K562 (cell line): ENCODE measurements around the gene IQCE. TPM values are rescaled to one million over a fixed set of nuclear protein-coding genes. Genes with fewer than 3 reads are reported as not detected.
A peak's percentile ranks its signal among the peaks of the same experiment; 100 is the strongest.

Source experiments
- ATAC-seq: fragments of 200-7000 bp; cut with Tn5 transposase; 3 replicates; pipeline ENCODE4 v1.9.1; 2020; ENCODE audit warnings: moderate library complexity
- BruUV-seq: library from RNA; stranded (reverse); fragments of 400-500 nt; replicated peaks from 2 replicates; lab custom pipeline; 2021; lab: Mats Ljungman, UMichigan
- CTCF ChIA-PET: fragments of 300-600 bp; formaldehyde crosslinking; extraction: SDS; loops from one replicate; lab custom pipeline; 2021; ENCODE audit warnings: low intra/inter-chr PET ratio; lab: Yijun Ruan, JAX
- POLR2A ChIA-PET: fragments of 300-600, 350-650 bp; sonication (Branson Sonifier 250); formaldehyde crosslinking; extraction: SDS; loops from one replicate; lab custom pipeline; 2021; ENCODE audit warnings: antibody characterized with exemption, inconsistent platforms; lab: Yijun Ruan, JAX
- DNase-seq, 4 experiments: peaks; one replicate each; pipeline versions ENCODE4 v3.0.0 to v3.0.0-alpha.2; 2011 to 2018; ENCODE audit warnings: low spot score in 3 of 4, mixed read lengths in 3 of 4; ENCODE audit errors: extremely low read depth in 1 of 4
- FAIRE-seq: peaks from 2 replicates; lab custom pipeline; 2011; peaks lifted over from hg19 to GRCh38; lab: Jason Lieb, UNC
- H2AFZ ChIP-seq: 2 replicates; pipeline ENCODE4 v1.6.0; 2011; ENCODE audit warnings: low read depth, low read length, control low read depth, inconsistent platforms
- H3K27ac ChIP-seq: fragments of 200-600 bp; 3 replicates; pipeline ENCODE4 v1.8.0; 2011; ENCODE audit warnings: low read depth, mild to moderate bottlenecking, control low read depth, inconsistent platforms, low read length, moderate library complexity, mixed read lengths; ENCODE audit errors: extremely low read depth
- H3K27me3 ChIP-seq, 2 experiments: fragments of 300-600 bp in 1 of 2; 2 replicates in 1 of 2; 3 replicates in 1 of 2; pipeline versions ENCODE4 v1.6.0 to v1.8.0; 2011; ENCODE audit warnings: inconsistent platforms in 2 of 2, low read length in 2 of 2, mild to moderate bottlenecking in 1 of 2, mixed read lengths in 1 of 2, moderate library complexity in 1 of 2; ENCODE audit not compliant: control insufficient read depth in 2 of 2, insufficient read depth in 2 of 2
- H3K36me3 ChIP-seq: fragments of 300-600 bp; 3 replicates; pipeline ENCODE4 v1.8.0; 2011; ENCODE audit warnings: mild to moderate bottlenecking, low read length, inconsistent platforms; ENCODE audit not compliant: control insufficient read depth, insufficient read depth
- H3K4me1 ChIP-seq, 2 experiments: fragments of 200-600 bp in 1 of 2; replicated peaks in 1 of 2; 2 replicates in 1 of 2; 3 replicates in 1 of 2; pipeline versions ENCODE4 v1.5.1 to v1.8.0; 2011; ENCODE audit warnings: inconsistent platforms in 2 of 2, low read length in 2 of 2, mild to moderate bottlenecking in 1 of 2, mixed read lengths in 1 of 2, moderate library complexity in 1 of 2; ENCODE audit not compliant: control insufficient read depth in 2 of 2, insufficient read depth in 2 of 2
- H3K4me2 ChIP-seq: 2 replicates; pipeline ENCODE4 v1.6.1; 2011; ENCODE audit warnings: low read length, control low read depth, inconsistent platforms, mixed read lengths; ENCODE audit not compliant: insufficient read depth
- H3K4me3 ChIP-seq: fragments of 200-600 bp; sonication (generic), shearing (Covaris generic); 2 replicates; pipeline ENCODE4 v1.5.1; 2016; ENCODE audit warnings: control low read depth, inconsistent platforms
- H3K79me2 ChIP-seq: fragments of 200-600 bp; 3 replicates; pipeline ENCODE4 v1.8.0; 2011; ENCODE audit warnings: low read length, inconsistent platforms; ENCODE audit not compliant: control insufficient read depth, insufficient read depth
- H3K9ac ChIP-seq, 2 experiments: 2 replicates each; pipeline versions ENCODE4 v1.6.0 to v1.6.1; 2011; ENCODE audit warnings: low read depth in 2 of 2, low read length in 2 of 2, control low read depth in 1 of 2, inconsistent platforms in 1 of 2, mild to moderate bottlenecking in 1 of 2, mixed read lengths in 1 of 2; ENCODE audit not compliant: insufficient read depth in 1 of 2
- H3K9me1 ChIP-seq: one replicate; pipeline ENCODE4 v1.6.0; 2011; ENCODE audit warnings: inconsistent platforms, mild to moderate bottlenecking, low read length, moderate library complexity; ENCODE audit not compliant: control insufficient read depth, insufficient read depth
- H3K9me3 ChIP-seq: replicated peaks from 2 replicates; pipeline ENCODE4 v1.5.1; 2011; ENCODE audit warnings: low read depth, low read length, inconsistent platforms; ENCODE audit not compliant: control insufficient read depth, insufficient read depth
- H4K20me1 ChIP-seq: replicated peaks from 2 replicates; pipeline ENCODE4 v1.6.1; 2011; ENCODE audit warnings: low read length, inconsistent platforms, mixed read lengths; ENCODE audit not compliant: control insufficient read depth, insufficient read depth
- BHLHE40 ChIP-seq: IDR thresholded peaks from 2 replicates; pipeline ENCODE4 v1.6.1; 2011; ENCODE audit warnings: low read length, improper control_type of control experiment
- BMI1 ChIP-seq: fragments of 150-350 bp; IDR thresholded peaks from 2 replicates; pipeline ENCODE4 v1.6.1; 2014; ENCODE audit warnings: low read length
- CXXC5 ChIP-seq: fragments of 250-450 bp; sonication (Bioruptor Pico); IDR thresholded peaks from 2 replicates; pipeline ENCODE4 v1.8.0; 2022; ENCODE audit warnings: inconsistent platforms, mild to moderate bottlenecking, moderate library complexity
- HNRNPL ChIP-seq: fragments of 200-400 bp; formaldehyde crosslinking; IDR thresholded peaks from 2 replicates; pipeline ENCODE4 v1.6.1; 2017; ENCODE audit warnings: low read depth, mild to moderate bottlenecking, low read length
- KLF13 ChIP-seq: fragments of 450-650 bp; IDR thresholded peaks from 2 replicates; pipeline ENCODE4 v1.6.1; 2016; ENCODE audit warnings: missing genetic modification characterization, low read depth, mild to moderate bottlenecking, missing compliant biosample characterization, moderate library complexity, borderline replicate concordance
- MEIS2 ChIP-seq: fragments of 450-650 bp; IDR thresholded peaks from 2 replicates; pipeline ENCODE4 v1.6.1; 2014; ENCODE audit warnings: mild to moderate bottlenecking; ENCODE audit not compliant: partially characterized antibody
- MTA1 ChIP-seq: fragments of 450-650 bp; IDR thresholded peaks from 2 replicates; pipeline ENCODE4 v1.6.1; 2017; ENCODE audit warnings: borderline replicate concordance
- NFIC ChIP-seq: fragments of 450-650 bp; IDR thresholded peaks from 2 replicates; pipeline ENCODE4 v1.6.1; 2017; ENCODE audit warnings: mild to moderate bottlenecking, inconsistent platforms
- RBFOX2 ChIP-seq: fragments of 200-400 bp; formaldehyde crosslinking; IDR thresholded peaks from 2 replicates; pipeline ENCODE4 v1.6.1; 2017; ENCODE audit warnings: low read depth, mild to moderate bottlenecking, low read length, moderate library complexity
- SETDB1 ChIP-seq: IDR thresholded peaks from one replicate; pipeline ENCODE4 v1.6.1; 2012; ENCODE audit warnings: low read length, control low read depth, inconsistent platforms
- USF1 ChIP-seq: sonication (generic); formaldehyde crosslinking; IDR thresholded peaks from 2 replicates; pipeline ENCODE4 v1.9.0; 2022; ENCODE audit warnings: mild to moderate bottlenecking, missing genetic modification reagents
- ZFP1 ChIP-seq: fragments of 450-650 bp; formaldehyde crosslinking; IDR thresholded peaks from 2 replicates; pipeline ENCODE4 v1.4.0; 2020; ENCODE audit warnings: mild to moderate bottlenecking, mixed read lengths
- ZFX ChIP-seq: sonication (generic); formaldehyde crosslinking; IDR thresholded peaks from 2 replicates; pipeline ENCODE4 v1.8.0; 2022; ENCODE audit warnings: mild to moderate bottlenecking, missing genetic modification reagents, moderate library complexity
- ZNF143 ChIP-seq: sonication (generic); formaldehyde crosslinking; IDR thresholded peaks from 2 replicates; pipeline ENCODE4 v1.9.0; 2022; ENCODE audit warnings: mild to moderate bottlenecking, missing genetic modification reagents
- ZNF232 ChIP-seq: sonication (generic); formaldehyde crosslinking; IDR thresholded peaks from 2 replicates; pipeline ENCODE4 v1.8.0; 2022; ENCODE audit warnings: mild to moderate bottlenecking, missing genetic modification reagents
- ZNF274 ChIP-seq: IDR thresholded peaks from 2 replicates; pipeline ENCODE4 v1.6.1; 2011; ENCODE audit warnings: low read depth, mild to moderate bottlenecking, low read length, moderate library complexity, borderline replicate concordance
- WGBS: fragments of 100-300 bp; shearing (Covaris generic); methylation state at CpG from one replicate; pipeline ENCODE4 v1.1.6; 2016; ENCODE audit warnings: low coverage, mixed read lengths; ENCODE audit not compliant: insufficient coverage; ENCODE audit errors: missing lambda C conversion rate; 5-methylcytosine and 5-hydroxymethylcytosine counted together
- in situ Hi-C: fragments of 300-500 bp; cut with MboI; formaldehyde crosslinking; loops from 4 replicates; pipeline ENCODE4 v1.15.0; 2018; ENCODE audit warnings: inconsistent platforms, mixed read lengths
- intact Hi-C: fragments of 100-400 bp; cut with micrococcal nuclease; formaldehyde crosslinking; loops from 2 replicates; pipeline ENCODE4 v1.14.2; 2022
- polyA plus RNA-seq, 8 experiments: library from polyadenylated mRNA; depleted of rRNA in 4 of 8; stranded (reverse) in 5 of 8; unstranded in 3 of 8; fragments of >200 nt; fragmentation: Nextera tagmentation in 2 of 8; fragmentation: Illumina TruSeq in 1 of 8; extraction: Ambion mirVana in 2 of 8; extraction: Trizol in 1 of 8; gene quantifications; 2 replicates each; pipeline versions ENCODE4 v1.2.1 to v1.2.3, GENCODE V29; 2011 to 2014; ENCODE audit warnings: inconsistent platforms in 1 of 8, missing spikeins in 1 of 8
- total RNA-seq, 7 experiments: library from RNA; depleted of rRNA in 6 of 7; stranded (reverse); fragments of >200 nt in 6 of 7; fragmentation: Illumina TruSeq in 2 of 7; extraction: Trizol in 2 of 7; gene quantifications; 2 replicates each; pipeline versions ENCODE4 v1.2.1 to v1.2.3, GENCODE V29; 2011 to 2021; ENCODE audit warnings: low replicate concordance in 1 of 7

IQCE gene
- total and polyA plus RNA-seq, 9 of the 15 experiments (the other 6 are each of a cell fraction or from before 2014, with no cell fraction given) = 0.18 to 8.5 (median 4.2) TPM

GRCh38 chr7:2661096-2661449 lies 102.3 kb downstream of the IQCE start:
- H3K9me3 ChIP-seq = no peaks in the 10 kb centered on the region
- ATAC-seq = peak; percentile 16; the same call in 2 of the 3 replicates
- no peak overlapping the region for H3K4me3 ChIP-seq
- H3K36me3 ChIP-seq = no peaks in the 10 kb centered on the region
- peaks cover 4 to 79% of the 10 kb centered on the region in 2 experiments for H3K4me1 ChIP-seq
- no peak overlapping the region for H3K9ac ChIP-seq
- no peaks in the 10 kb centered on the region for H3K79me2 ChIP-seq
- ChIA-PET CTCF (no interaction called here), POLR2A (no interaction called here)
- WGBS = 63% methylated on average over 8 of the region's 10 CpGs
- no TSS peak for BruUV-seq
- peaks cover 0 to 8% of the 10 kb centered on the region in 2 experiments; a peak in 2 of 5 replicates for H3K27me3 ChIP-seq
- no peak for FAIRE-seq
- H2AFZ ChIP-seq = 0 out of 2 replicates have a peak overlapping the region, but pooled peaks have one; percentile 86
- intact Hi-C loops (loop anchor here (10.0 kb wide), 1 partner anchor 186 kb away; the partner anchor contains the start of gene GRIFIN), in situ Hi-C loops (no loop called here)
- TF ChIP-seq NFIC = 0 out of 2 replicates have a peak, but pooled peaks have one; percentile 8
- no peak for TF ChIP-seq SETDB1
- peaks cover 3% of the 10 kb centered on the region for H3K9me1 ChIP-seq
- H3K4me2 ChIP-seq = no peak overlapping the region
- DNase-seq = no peak
- H3K27ac ChIP-seq = no peak overlapping the region
- H4K20me1 ChIP-seq = peaks cover 5% of the 10 kb centered on the region; the same call in 1 of the 2 replicates

GRCh38 chr7:2661602-2662272 lies 103.0 kb downstream of the IQCE start:
- no peaks in the 10 kb centered on the region for H3K9me3 ChIP-seq
- H2AFZ ChIP-seq = no peak overlapping the region
- H3K4me2 ChIP-seq = no peak overlapping the region
- DNase-seq = no peak
- H3K27me3 ChIP-seq = peaks cover 0 to 4% of the 10 kb centered on the region in 2 experiments; a peak in 1 of 5 replicates
- CTCF ChIA-PET = no interaction called here
- H3K4me3 ChIP-seq = no peak overlapping the region
- no peak for FAIRE-seq
- POLR2A ChIA-PET = no interaction called here
- peaks cover 3% of the 10 kb centered on the region for H3K9me1 ChIP-seq
- H3K36me3 ChIP-seq = no peaks in the 10 kb centered on the region
- no peak overlapping the region; a peak in 1 of 4 replicates for H3K9ac ChIP-seq
- H3K27ac ChIP-seq = no peak overlapping the region
- H3K4me1 ChIP-seq = peaks cover 4 to 77% of the 10 kb centered on the region in 2 experiments
- intact Hi-C loops (loop anchor here (10.0 kb wide), 1 partner anchor 187 kb away; the partner anchor contains the start of gene GRIFIN), in situ Hi-C loops (no loop called here)
- H3K79me2 ChIP-seq = no peaks in the 10 kb centered on the region
- 73% methylated on average over 24 of the region's 43 CpGs for WGBS
- H4K20me1 ChIP-seq = peaks cover 3% of the 10 kb centered on the region; the same call in 1 of the 2 replicates
- BruUV-seq = no TSS peak
- peak; percentile 12; the same call in 1 of the 3 replicates for ATAC-seq
- TF ChIP-seq KLF13 (tag) (no peak), BMI1 (no peak), ZFX (CRISPR knock-in tag) (no peak), RBFOX2 (0 out of 2 replicates have a peak, but pooled peaks have one; percentile 22), ZNF143 (CRISPR knock-in tag) (no peak), ZNF232 (CRISPR knock-in tag) (no peak), MEIS2 (no peak), CXXC5 (no peak), USF1 (CRISPR knock-in tag) (peak; percentile 62), HNRNPL (peak; percentile 85), BHLHE40 (peak; percentile 65), ZNF274 (no peak), ZFP1 (CRISPR knock-in tag) (no peak), MTA1 (no peak)
